HG03558 (cell line): Measurements from ENCODE around the gene PRKD2.
"Not testable (repeated sequence)": the region's sequence is repeated elsewhere in the genome, so short reads cannot be mapped to it uniquely, and the experiment has no call there.

Source experiments
- ATAC-seq: cut with Tn5 transposase; IDR thresholded peaks from one replicate; pipeline ENCODE4 v1.9.1; 2021; ENCODE audit warnings: moderate number of reproducible peaks; ENCODE audit not compliant: unreplicated experiment; ENCODE audit errors: extremely low read depth

Gene PRKD2

GRCh38 chr19:46713781-46714443 is 3.0 kb downstream of the PRKD2 start:
- no peak for ATAC-seq

GRCh38 chr19:46712768-46713338 is 4.1 kb downstream of the PRKD2 start:
- ATAC-seq = not testable (repeated sequence)

GRCh38 chr19:46710687-46711086 is 6.2 kb downstream of the PRKD2 start:
- no peak for ATAC-seq

- ATAC-seq = no peak
Measured at GRCh38 chr19:46704379-46705076, 12.4 kb downstream of the PRKD2 start.

GRCh38 chr19:46700704-46701103 is 16.2 kb downstream of the PRKD2 start:
- ATAC-seq = no peak

- no peak for ATAC-seq
Measured at GRCh38 chr19:46698395-46699321, 18.3 kb downstream of the PRKD2 start.

GRCh38 chr19:46697204-46697960 is 19.5 kb downstream of the PRKD2 start:
- no peak for ATAC-seq

GRCh38 chr19:46696866-46697203 is 20.1 kb downstream of the PRKD2 start:
- no peak for ATAC-seq

- no peak for ATAC-seq
Measured at GRCh38 chr19:46696052-46696451, 20.9 kb downstream of the PRKD2 start.

- no peak for ATAC-seq
Measured at GRCh38 chr19:46693760-46694159, 23.2 kb downstream of the PRKD2 start.

GRCh38 chr19:46692918-46693722 is 23.8 kb downstream of the PRKD2 start:
- no peak for ATAC-seq

GRCh38 chr19:46691948-46692347 is 25.0 kb downstream of the PRKD2 start:
- no peak for ATAC-seq

GRCh38 chr19:46691104-46691503 is 25.8 kb downstream of the PRKD2 start:
- no peak for ATAC-seq

- no peak for ATAC-seq
Measured at GRCh38 chr19:46689358-46689757, 27.6 kb downstream of the PRKD2 start.

GRCh38 chr19:46687438-46688145 is 29.3 kb downstream of the PRKD2 start:
- ATAC-seq = no peak

- ATAC-seq = no peak
Measured at GRCh38 chr19:46685189-46685588, 31.7 kb downstream of the PRKD2 start.

- no peak for ATAC-seq
Measured at GRCh38 chr19:46678110-46678732, 38.7 kb downstream of the PRKD2 start.
